ENCODE results near the gene IL15RA.

The IL15RA gene

GRCh38 chr10:5992398-5992797, 15.1 kb upstream of the IL15RA start:
- TF ChIP-seq CTCF (IDR thresholded peaks at IDR 0.05; ENCODE audit: low read length, missing control alignments): no peak
- no peak for DNase-seq (ENCODE audit: low read depth)
- no peak overlapping the region for H3K4me3 ChIP-seq (replicated peaks; ENCODE audit: low read depth, low read length)

GRCh38 chr10:5991708-5992107, 14.4 kb upstream of the IL15RA start:
- H3K4me3 ChIP-seq (replicated peaks; ENCODE audit: low read depth, low read length): no peak overlapping the region
- no peak for DNase-seq (ENCODE audit: low read depth)
- TF ChIP-seq CTCF (IDR thresholded peaks at IDR 0.05; ENCODE audit: low read length, missing control alignments): no peak

GRCh38 chr10:5989756-5990155, 12.4 kb upstream of the IL15RA start:
- no peak for TF ChIP-seq CTCF (IDR thresholded peaks at IDR 0.05; ENCODE audit: low read length, missing control alignments)
- no peak for DNase-seq (ENCODE audit: low read depth)
- no peak overlapping the region for H3K4me3 ChIP-seq (replicated peaks; ENCODE audit: low read depth, low read length)

GRCh38 chr10:5988336-5988920, 11.1 kb upstream of the IL15RA start:
- no peak for TF ChIP-seq CTCF (IDR thresholded peaks at IDR 0.05; ENCODE audit: low read length, missing control alignments)
- no peak for DNase-seq (ENCODE audit: low read depth)
- H3K4me3 ChIP-seq (replicated peaks; ENCODE audit: low read depth, low read length): no peak overlapping the region

GRCh38 chr10:5987747-5988146, 10.4 kb upstream of the IL15RA start:
- H3K4me3 ChIP-seq (replicated peaks; ENCODE audit: low read depth, low read length): no peak overlapping the region
- no peak for TF ChIP-seq CTCF (IDR thresholded peaks at IDR 0.05; ENCODE audit: low read length, missing control alignments)
- no peak for DNase-seq (ENCODE audit: low read depth)

GRCh38 chr10:5985029-5985428, 7.7 kb upstream of the IL15RA start:
- H3K4me3 ChIP-seq (replicated peaks; ENCODE audit: low read depth, low read length): no peak overlapping the region
- no peak for DNase-seq (ENCODE audit: low read depth)
- TF ChIP-seq CTCF (IDR thresholded peaks at IDR 0.05; ENCODE audit: low read length, missing control alignments): no peak

GRCh38 chr10:5983774-5984173, 6.4 kb upstream of the IL15RA start:
- TF ChIP-seq CTCF (IDR thresholded peaks at IDR 0.05; ENCODE audit: low read length, missing control alignments): no peak
- no peak overlapping the region for H3K4me3 ChIP-seq (replicated peaks; ENCODE audit: low read depth, low read length)
- DNase-seq (ENCODE audit: low read depth): no peak
